Measurements from ENCODE around the gene OAF. TPM values are rescaled to one million over a fixed set of nuclear protein-coding genes. Genes with fewer than 3 reads are reported as not detected.
"Not testable (repeated sequence)": the region's sequence is repeated elsewhere in the genome, so short reads cannot be mapped to it uniquely, and the experiment has no call there.

Gene OAF
- total and polyA plus RNA-seq, 3 experiments from 2014 or later, result 2.6 to 3.4 (median 3.0) TPM

DNA sequence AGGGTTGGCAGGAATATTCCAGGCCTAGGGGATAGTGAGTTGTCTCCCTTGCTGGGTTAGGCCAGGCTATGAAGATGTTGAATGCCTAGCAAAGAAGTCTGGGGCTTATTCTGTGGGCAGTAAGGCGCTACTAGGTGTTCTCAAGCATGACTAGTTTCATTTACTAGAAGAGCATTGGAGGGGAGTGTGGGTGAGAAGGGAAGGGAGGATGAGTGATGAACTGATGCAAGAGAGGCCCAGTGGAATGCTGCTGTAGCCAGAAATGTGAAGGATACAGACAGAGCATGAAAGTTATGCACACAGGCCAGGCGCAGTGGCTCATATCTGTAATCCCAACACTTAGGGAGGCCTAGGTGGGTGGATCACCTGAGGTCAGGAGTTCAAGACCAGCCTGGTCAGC, 62.6 kb downstream of the OAF start:
- no peak overlapping the region for H3K27ac Mint-ChIP-seq
- Histone ChIP-seq H3K9me3 (ENCODE audit: low read length) (no peaks in the 10 kb centered on the region), H3K27me3 (ENCODE audit: insufficient read depth, low read length, poor library complexity, severe bottlenecking) (no peaks in the 10 kb centered on the region), H3K4me3 (ENCODE audit: low read length) (no peak overlapping the region), H3K36me3 (ENCODE audit: insufficient read depth, low read length) (no peaks in the 10 kb centered on the region), H3K27ac (ENCODE audit: low read depth, low read length) (no peak overlapping the region), H3K4me1 (ENCODE audit: insufficient read depth, low read length) (no peaks in the 10 kb centered on the region)
- ChIA-PET CTCF (no interaction called here), POLR2A (no interaction called here)
- peaks cover 8 to 11% of the 10 kb centered on the region in 2 donors for H3K27me3 Mint-ChIP-seq
- H3K36me3 Mint-ChIP-seq, result no peaks in the 10 kb centered on the region
- peaks cover 0 to 2% (median 0%) of the 10 kb centered on the region in 5 donors for H3K9me3 Mint-ChIP-seq
- DNase-seq, result no peak
- H3K4me3 Mint-ChIP-seq, result no peak overlapping the region
- H3K4me1 Mint-ChIP-seq, result no peaks in the 10 kb centered on the region

GRCh38 chr11:120273956-120274355, 63.1 kb downstream of the OAF start:
- POLR2A ChIA-PET; H3K27me3 ChIP-seq (ENCODE audit: insufficient read depth, low read length, poor library complexity, severe bottlenecking); H3K36me3 Mint-ChIP-seq: not testable (repeated sequence)

DNA sequence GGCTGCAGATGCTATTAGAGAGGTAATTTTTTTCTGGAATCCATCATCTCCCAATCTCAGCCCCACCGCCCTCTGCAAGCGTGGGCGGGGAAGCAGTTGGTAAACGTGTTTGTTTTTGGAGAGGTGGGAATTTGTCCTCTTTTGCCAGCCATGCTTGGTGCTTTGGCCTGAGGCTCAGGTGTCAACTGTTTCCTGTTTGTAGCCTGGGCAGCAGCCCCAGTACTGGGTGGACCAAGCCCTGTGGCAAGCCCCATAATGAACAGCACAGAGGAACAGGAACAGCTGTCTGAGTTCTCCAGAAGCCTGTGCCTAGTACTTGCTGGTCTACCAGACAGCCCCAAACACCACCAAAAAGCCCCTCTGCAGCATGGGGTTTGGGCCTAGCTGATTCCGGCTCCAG, 68.7 kb downstream of the OAF start:
- DNase-seq, result no peak
- ChIA-PET POLR2A (no interaction called here), CTCF (no interaction called here)
- no peaks in the 10 kb centered on the region for H3K36me3 ChIP-seq (ENCODE audit: insufficient read depth, low read length)
- no peak overlapping the region for H3K4me3 ChIP-seq (ENCODE audit: low read length)
- Mint-ChIP-seq H3K9me3 (no peaks in the 10 kb centered on the region), H3K27me3 (peaks cover 0 to 8% of the 10 kb centered on the region in 2 donors), H3K4me3 (no peak overlapping the region), H3K27ac (no peak overlapping the region), H3K4me1 (no peaks in the 10 kb centered on the region), H3K36me3 (no peaks in the 10 kb centered on the region)
- no peaks in the 10 kb centered on the region for H3K27me3 ChIP-seq (ENCODE audit: insufficient read depth, low read length, poor library complexity, severe bottlenecking)
- H3K9me3 ChIP-seq (ENCODE audit: low read length), result no peaks in the 10 kb centered on the region
- no peak overlapping the region for H3K27ac ChIP-seq (ENCODE audit: low read depth, low read length)
- H3K4me1 ChIP-seq (ENCODE audit: insufficient read depth, low read length), result no peaks in the 10 kb centered on the region

More at GRCh38 chr11:120273956-120274355, 63.1 kb downstream of the OAF start:
- H3K4me1 Mint-ChIP-seq; H3K9me3 ChIP-seq (ENCODE audit: low read length); H3K4me3 ChIP-seq (ENCODE audit: low read length); H3K27me3 Mint-ChIP-seq; H3K4me1 ChIP-seq (ENCODE audit: insufficient read depth, low read length); H3K27ac ChIP-seq (ENCODE audit: low read depth, low read length); DNase-seq; H3K9me3 Mint-ChIP-seq; H3K27ac Mint-ChIP-seq; H3K36me3 ChIP-seq (ENCODE audit: insufficient read depth, low read length); H3K4me3 Mint-ChIP-seq: not testable (repeated sequence)
- CTCF ChIA-PET, result interaction anchor here (1.7 kb wide), 1 partner anchor 9 kb away, joined by 5 read pairs; no protein-coding TSS in a partner anchor

Other genes with a start within 250 kb of the OAF start
- gene TRIM29, start 72.9 kb upstream of the OAF start, total RNA-seq, result not detected
- not detected for gene TRIM29, start 72.9 kb upstream of the OAF start, polyA plus RNA-seq
- not detected for gene POU2F3, start 29.1 kb downstream of the OAF start, total RNA-seq
- not detected for gene POU2F3, start 29.1 kb downstream of the OAF start, polyA plus RNA-seq
- 1 to 10 TPM; 1.5 to 1.7 TPM for gene TLCD5, start 114.3 kb downstream of the OAF start, total RNA-seq
- 0.16 TPM for gene TLCD5, start 114.3 kb downstream of the OAF start, polyA plus RNA-seq
- gene ARHGEF12, start 125.4 kb downstream of the OAF start, total RNA-seq, result 10 to 100 TPM; 30.1 to 31.0 TPM
- gene ARHGEF12, start 125.4 kb downstream of the OAF start, polyA plus RNA-seq, result 4.6 TPM